HG03520 (cell line): Measurements from ENCODE around the gene UNKL.

Source experiments
- ATAC-seq: cut with Tn5 transposase; IDR thresholded peaks from one replicate; pipeline ENCODE4 v1.9.1; 2021; ENCODE audit warnings: mild to moderate bottlenecking, moderate library complexity; ENCODE audit not compliant: unreplicated experiment

Gene UNKL

GRCh38 chr16:1432388-1433262 lies 18.1 kb upstream of the UNKL start:
- ATAC-seq = no peak

GRCh38 chr16:1431497-1432270 lies 17.2 kb upstream of the UNKL start:
- no peak for ATAC-seq

- ATAC-seq = no peak
These were observed 16.4 kb upstream of the UNKL start, which contains the start of gene PERCC1 for GRCh38 chr16:1430759-1431496. PERCC1 (plus strand) TSS chr16:1431078; CDS start chr16:1432594, 1,516 bp downstream.

GRCh38 chr16:1430214-1430758 lies 15.8 kb upstream of the UNKL start:
- no peak for ATAC-seq

GRCh38 chr16:1429631-1430030 lies 15.1 kb upstream of the UNKL start:
- ATAC-seq = no peak

GRCh38 chr16:1429012-1429411 lies 14.5 kb upstream of the UNKL start:
- ATAC-seq = no peak

- no peak for ATAC-seq
These were observed 14.0 kb upstream of the UNKL start for GRCh38 chr16:1428511-1428910.

- ATAC-seq = no peak
These were observed 13.3 kb upstream of the UNKL start for GRCh38 chr16:1427473-1428461.

GRCh38 chr16:1426734-1427471 lies 12.4 kb upstream of the UNKL start:
- no peak for ATAC-seq

- ATAC-seq = no peak
These were observed 11.3 kb upstream of the UNKL start for GRCh38 chr16:1425616-1426370.

GRCh38 chr16:1424028-1424427 lies 9.5 kb upstream of the UNKL start:
- ATAC-seq = no peak

GRCh38 chr16:1422076-1422475 lies 7.6 kb upstream of the UNKL start:
- ATAC-seq = no peak

- no peak for ATAC-seq
These were observed 5.6 kb upstream of the UNKL start for GRCh38 chr16:1420111-1420539.

GRCh38 chr16:1416521-1416941 lies 2.0 kb upstream of the UNKL start:
- ATAC-seq = no peak

- peak; percentile 57 for ATAC-seq
These were observed 596 bp downstream of the UNKL start for GRCh38 chr16:1413684-1414531.

GRCh38 chr16:1412847-1413246 lies 1.7 kb downstream of the UNKL start:
- no peak for ATAC-seq

- ATAC-seq = peak; percentile 59
These were observed 6.2 kb downstream of the UNKL start for GRCh38 chr16:1408171-1408837.
